ENCODE measurements around the gene GNAZ.

GRCh38 chr22:23063539-23064380 is 6.6 kb upstream of the GNAZ start:
- no peak for TF ChIP-seq POU2F2 (IDR thresholded peaks at IDR 0.05; ENCODE audit: low read depth, low read length)
- TF ChIP-seq POLR2A (IDR thresholded peaks at IDR 0.05; ENCODE audit: low read depth, low read length) = no peak
- no peak for TF ChIP-seq POLR2AphosphoS5 (IDR thresholded peaks at IDR 0.05; ENCODE audit: low read depth, low read length)
- no peak for TF ChIP-seq TAF1 (IDR thresholded peaks at IDR 0.05; ENCODE audit: low read depth, low read length)

All from GM12891 (cell line).